ENCODE data around the gene COX4I2. TPM values are rescaled to one million over a fixed set of nuclear protein-coding genes. Genes with fewer than 3 reads are reported as not detected.

The COX4I2 gene
- total and polyA plus RNA-seq, 2 of the 4 experiments (the other 2 are of a cell fraction) = not detected

DNA sequence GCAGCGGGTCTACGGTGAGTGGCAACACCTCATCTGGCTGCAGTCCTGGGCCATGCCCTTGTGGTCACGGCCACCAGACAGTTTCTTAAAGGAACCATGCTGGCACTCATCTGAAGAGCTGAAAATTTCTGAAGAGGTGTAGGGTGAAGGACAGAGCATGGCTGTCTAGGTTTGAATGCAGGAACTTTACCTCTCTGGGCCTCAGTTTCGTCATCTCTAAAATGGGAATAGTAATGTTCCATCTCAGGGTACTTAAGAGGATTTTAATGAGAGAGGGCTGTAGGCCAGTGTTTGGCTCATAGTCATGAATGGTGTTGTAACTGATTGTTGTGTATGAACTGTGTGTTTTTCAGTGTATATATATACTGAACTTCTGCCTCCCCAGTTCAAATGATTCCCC is 5.8 kb downstream of the COX4I2 start:
- Histone ChIP-seq H2AK5ac (ENCODE audit: low read depth, low read length) (no peak overlapping the region), H2AK9ac (replicated peaks; ENCODE audit: low read depth, low read length, poor library complexity) (no peak overlapping the region), H2AFZ (replicated peaks; ENCODE audit: low read length, poor library complexity) (no peak overlapping the region), H3K4me3 (ENCODE audit: insufficient read depth, low read depth, low read length) (no peak overlapping the region), H4K8ac (ENCODE audit: low read depth in 2 of 2, low read length in 2 of 2) (no peak overlapping the region), H3K4me1 (ENCODE audit: control insufficient read depth, insufficient read depth, low read length) (no peaks in the 10 kb centered on the region; the same call in 1 of the 2 replicates), H3K36me3 (ENCODE audit: control insufficient read depth, insufficient read depth, low read length) (no peaks in the 10 kb centered on the region), H3K14ac (replicated peaks; ENCODE audit: low read depth, low read length) (no peak overlapping the region), H3K27me3 (ENCODE audit: control insufficient read depth, insufficient read depth, low read length) (peaks cover 17% of the 10 kb centered on the region), H3K9ac (ENCODE audit: low read depth, low read length) (no peak overlapping the region), H4K91ac (ENCODE audit: insufficient read depth, low read depth, low read length) (no peak overlapping the region), H3K4me2 (ENCODE audit: low read depth, low read length) (no peak overlapping the region), H2BK120ac (ENCODE audit: low read depth, low read length) (no peak overlapping the region), H3K23ac (ENCODE audit: low read depth, low read length) (no peak overlapping the region), H3K9me3 (ENCODE audit: control insufficient read depth, insufficient read depth, low read length) (no peaks in the 10 kb centered on the region), H4K5ac (ENCODE audit: low read depth, low read length) (no peak overlapping the region), H3K9me1 (ENCODE audit: insufficient read depth, low read length) (no peaks in the 10 kb centered on the region), H3K79me1 (ENCODE audit: low read depth in 1 of 2, low read length in 2 of 2) (no peaks in the 10 kb centered on the region), H3K27ac (ENCODE audit: insufficient read depth, low read length) (no peak overlapping the region), H3K18ac (ENCODE audit: low read depth, low read length) (no peak overlapping the region), H3K56ac (ENCODE audit: extremely low read depth, insufficient read depth, low read length) (no peak overlapping the region), H2BK20ac (ENCODE audit: low read depth, low read length) (no peak overlapping the region), H2BK5ac (ENCODE audit: low read depth, low read length, poor library complexity, severe bottlenecking) (no peak overlapping the region), H2BK15ac (ENCODE audit: low read depth, low read length) (no peak overlapping the region), H4K20me1 (ENCODE audit: insufficient read depth, low read length) (no peaks in the 10 kb centered on the region), H3K4ac (ENCODE audit: low read depth, low read length) (no peak overlapping the region)
- WGBS, 2 experiments (ENCODE audit: extremely low coverage in 2 of 2, insufficient read length in 1 of 2) = 100% methylated on average over 1 of the region's 4 CpGs; no CpG with 5 or more reads in 1 of the 2 experiments
- BruUV-seq (replicated peaks) = no TSS peak
- TF ChIP-seq RAD21 (IDR thresholded peaks at IDR 0.05; ENCODE audit: low read length) = no peak
- no peak for TF ChIP-seq RFX5 (IDR thresholded peaks at IDR 0.05; ENCODE audit: low read depth, low read length)
- TF ChIP-seq CEBPB (IDR thresholded peaks at IDR 0.05; ENCODE audit: low read depth, low read length) = no peak
- intact Hi-C loops (cut with micrococcal nuclease) (no loop called here), dilution Hi-C loops (cut with HindIII; ENCODE audit: low sequenced_read_pairs, unreplicated experiment) (no loop called here), in situ Hi-C loops (cut with MboI; ENCODE audit: low sequenced_read_pairs) (no loop called here)
- ChIA-PET POLR2A (ENCODE audit: unreplicated experiment) (no interaction called here), CTCF (interaction anchor here (1.5 kb wide), 1 partner anchor 10 kb away, joined by 4 read pairs; no protein-coding TSS in a partner anchor)
- no peak for ATAC-seq (ENCODE audit: low read depth)
- no peak for DNase-seq
